Activated naive CD4-positive, alpha-beta T cell treated with anti-CD3 and anti-CD28 coated beads for 36 hours (primary cell): Measurements from ENCODE around the gene CHRND. TPM values are rescaled to one million over a fixed set of nuclear protein-coding genes. Genes with fewer than 3 reads are reported as not detected.

Experiments
- CTCF ChIA-PET: fragments of 350-600 bp; sonication (Branson Sonifier 250); formaldehyde crosslinking; loops from one replicate; lab custom pipeline; 2021; ENCODE audit warnings: antibody characterized with exemption; lab: Charles Lee
- DNase-seq: peaks from one replicate; pipeline ENCODE4 v3.0.0-alpha.2; 2020
- H3K27ac Mint-ChIP-seq: one replicate; pipeline ENCODE4 v1.8.0; 2021; ENCODE audit warnings: mild to moderate bottlenecking, mixed read lengths
- H3K27me3 Mint-ChIP-seq: one replicate; pipeline ENCODE4 v1.8.0; 2021; ENCODE audit warnings: low read depth, mixed read lengths
- H3K36me3 Mint-ChIP-seq: one replicate; pipeline ENCODE4 v1.8.0; 2021; ENCODE audit warnings: low read depth, mixed read lengths
- H3K4me1 Mint-ChIP-seq: one replicate; pipeline ENCODE4 v1.8.0; 2021; ENCODE audit warnings: low read depth, mixed read lengths
- H3K4me3 Mint-ChIP-seq: one replicate; pipeline ENCODE4 v1.8.0; 2021; ENCODE audit warnings: mild to moderate bottlenecking, moderate library complexity, mixed read lengths
- H3K9me3 Mint-ChIP-seq: one replicate; pipeline ENCODE4 v1.8.0; 2021; ENCODE audit warnings: mixed read lengths
- intact Hi-C: fragments of 100-400 bp; cut with micrococcal nuclease; formaldehyde crosslinking; loops from one replicate; pipeline ENCODE4 v1.15.1; 2023
- total RNA-seq, 2 experiments: library from RNA; stranded (reverse); gene quantifications; one replicate each; pipeline ENCODE4 v1.2.3, GENCODE V29; 2021

CHRND gene
- total RNA-seq, 2 experiments from 2014 or later = not detected

GRCh38 chr2:232535761-232536530 is 10.0 kb downstream of the CHRND start:
- CTCF ChIA-PET = interaction anchor here (1.0 kb wide), 1 partner anchor 89 kb away, joined by 4 read pairs; no protein-coding TSS in a partner anchor
- H3K27ac Mint-ChIP-seq = no peak overlapping the region
- intact Hi-C loops = no loop called here
- no peak overlapping the region for H3K4me3 Mint-ChIP-seq
- no peaks in the 10 kb centered on the region for H3K36me3 Mint-ChIP-seq
- H3K27me3 Mint-ChIP-seq = peaks cover 13% of the 10 kb centered on the region
- H3K4me1 Mint-ChIP-seq = no peaks in the 10 kb centered on the region
- H3K9me3 Mint-ChIP-seq = no peaks in the 10 kb centered on the region
- no peak for DNase-seq

DNA sequence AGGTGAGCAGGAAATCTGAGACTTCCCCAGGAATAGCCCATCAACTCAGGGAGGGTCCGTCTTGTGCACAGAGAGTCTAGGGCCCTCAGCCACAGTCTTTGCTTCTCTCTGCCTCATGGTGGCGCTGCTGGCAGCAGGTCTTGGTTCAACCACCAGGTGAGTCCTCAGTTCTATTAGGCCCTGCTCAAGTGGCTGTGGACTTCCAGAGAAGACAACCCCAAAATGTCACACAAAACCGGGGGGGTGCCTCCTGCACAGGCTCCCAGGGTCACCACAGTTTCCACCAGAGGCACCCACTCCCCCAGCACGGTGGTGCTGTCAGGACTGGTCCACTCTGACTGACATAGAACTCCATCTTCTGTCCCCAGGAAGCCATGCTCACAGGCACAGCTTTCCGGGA is 11.1 kb downstream of the CHRND start:
- Mint-ChIP-seq H3K36me3 (no peaks in the 10 kb centered on the region), H3K9me3 (no peaks in the 10 kb centered on the region), H3K4me1 (no peaks in the 10 kb centered on the region), H3K27ac (no peak overlapping the region), H3K27me3 (peaks cover 13% of the 10 kb centered on the region), H3K4me3 (no peak overlapping the region)
- CTCF ChIA-PET = interaction anchor here (1.0 to 1.2 kb wide), 2 partner anchors 12 to 90 kb away, joined by 3 to 4 read pairs; no protein-coding TSS in a partner anchor
- DNase-seq = peak; percentile 38
- intact Hi-C loops = no loop called here

DNA sequence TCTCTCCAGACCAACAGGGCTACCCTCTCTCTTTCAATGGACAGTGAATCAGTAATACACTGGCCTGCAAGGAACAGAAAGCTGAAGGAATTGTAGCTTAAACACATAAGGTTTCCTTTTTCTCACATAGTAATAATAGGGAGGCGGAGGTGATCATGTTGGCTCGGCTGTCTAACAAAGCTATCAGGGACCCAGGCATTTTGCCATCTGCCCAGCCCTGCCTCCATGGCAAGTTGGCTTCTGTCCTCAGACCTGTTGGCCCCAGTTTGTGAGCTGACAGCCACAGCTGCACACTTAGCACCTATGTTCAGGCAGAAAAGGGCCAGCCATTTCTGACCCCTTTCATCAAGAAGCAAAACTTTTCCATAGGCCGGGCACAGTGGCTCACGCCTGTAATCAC is 11.5 kb downstream of the CHRND start:
- intact Hi-C loops = no loop called here
- CTCF ChIA-PET = interaction anchor here (1.0 to 1.2 kb wide), 2 partner anchors 12 to 90 kb away, joined by 3 to 4 read pairs; no protein-coding TSS in a partner anchor
- H3K4me3 Mint-ChIP-seq = no peak overlapping the region
- peaks cover 13% of the 10 kb centered on the region for H3K27me3 Mint-ChIP-seq
- H3K4me1 Mint-ChIP-seq = no peaks in the 10 kb centered on the region
- H3K27ac Mint-ChIP-seq = no peak overlapping the region
- no peaks in the 10 kb centered on the region for H3K9me3 Mint-ChIP-seq
- no peaks in the 10 kb centered on the region for H3K36me3 Mint-ChIP-seq
- DNase-seq = no peak

- CTCF ChIA-PET = interaction anchor here (0.6 kb wide), 1 partner anchor 9 kb away, joined by 3 read pairs; no protein-coding TSS in a partner anchor
- Mint-ChIP-seq H3K27me3 (peaks cover 9% of the 10 kb centered on the region), H3K4me1 (no peaks in the 10 kb centered on the region), H3K9me3 (no peaks in the 10 kb centered on the region), H3K4me3 (no peak overlapping the region), H3K27ac (no peak overlapping the region), H3K36me3 (peaks cover 2% of the 10 kb centered on the region)
- intact Hi-C loops = no loop called here
- DNase-seq = no peak
These were observed 12.7 kb downstream of the CHRND start for GRCh38 chr2:232538671-232539070.

- no peaks in the 10 kb centered on the region for H3K4me1 Mint-ChIP-seq
- no peak within 1 kb of the TSS for H3K27ac Mint-ChIP-seq
- H3K9me3 Mint-ChIP-seq = no peaks in the 10 kb centered on the region
- CTCF ChIA-PET = no interaction called here
- H3K27me3 Mint-ChIP-seq = peaks cover 9% of the 10 kb centered on the region
- peaks cover 2% of the 10 kb centered on the region for H3K36me3 Mint-ChIP-seq
- no peak within 1 kb of the TSS for H3K4me3 Mint-ChIP-seq
- DNase-seq = no peak
- intact Hi-C loops = no loop called here
These were observed 13.6 kb downstream of the CHRND start, which contains the start of gene CHRNG for GRCh38 chr2:232539298-232540231. Gene CHRNG (plus strand): TSS chr2:232539692. CDS start chr2:232539748, 56 bp downstream.

DNA sequence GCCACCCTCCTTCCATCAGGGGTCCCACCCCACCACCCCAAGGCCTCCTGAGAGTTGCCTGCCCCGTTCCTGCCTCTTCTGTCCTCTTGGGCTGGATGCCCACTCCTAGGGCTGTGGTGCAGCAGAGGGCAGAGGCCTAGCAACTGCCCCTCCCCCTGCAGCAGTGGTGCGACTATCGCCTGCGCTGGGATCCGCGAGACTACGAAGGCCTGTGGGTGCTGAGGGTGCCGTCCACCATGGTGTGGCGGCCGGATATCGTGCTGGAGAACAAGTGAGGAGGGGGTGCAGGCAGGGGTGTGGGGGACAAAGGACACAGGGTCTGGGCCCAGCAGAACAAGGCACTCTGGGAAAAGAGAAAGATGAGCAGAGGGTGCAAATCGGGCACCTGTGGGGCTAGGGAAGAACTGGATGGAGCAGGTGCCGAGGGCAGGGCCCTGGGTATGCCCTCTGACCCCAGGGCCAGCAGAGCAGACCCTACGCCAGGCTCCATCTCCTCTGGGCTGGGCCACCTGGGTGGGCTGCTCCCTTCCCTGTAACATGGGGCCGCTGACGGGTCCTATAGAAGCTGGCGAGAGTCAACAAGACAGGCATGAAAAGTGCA is 14.6 kb downstream of the CHRND start:
- Mint-ChIP-seq H3K9me3 (no peaks in the 10 kb centered on the region), H3K27ac (no peak overlapping the region), H3K36me3 (peaks cover 4% of the 10 kb centered on the region), H3K4me3 (no peak overlapping the region), H3K4me1 (no peaks in the 10 kb centered on the region), H3K27me3 (peaks cover 9% of the 10 kb centered on the region)
- CTCF ChIA-PET = no interaction called here
- DNase-seq = no peak
- intact Hi-C loops = no loop called here

DNA sequence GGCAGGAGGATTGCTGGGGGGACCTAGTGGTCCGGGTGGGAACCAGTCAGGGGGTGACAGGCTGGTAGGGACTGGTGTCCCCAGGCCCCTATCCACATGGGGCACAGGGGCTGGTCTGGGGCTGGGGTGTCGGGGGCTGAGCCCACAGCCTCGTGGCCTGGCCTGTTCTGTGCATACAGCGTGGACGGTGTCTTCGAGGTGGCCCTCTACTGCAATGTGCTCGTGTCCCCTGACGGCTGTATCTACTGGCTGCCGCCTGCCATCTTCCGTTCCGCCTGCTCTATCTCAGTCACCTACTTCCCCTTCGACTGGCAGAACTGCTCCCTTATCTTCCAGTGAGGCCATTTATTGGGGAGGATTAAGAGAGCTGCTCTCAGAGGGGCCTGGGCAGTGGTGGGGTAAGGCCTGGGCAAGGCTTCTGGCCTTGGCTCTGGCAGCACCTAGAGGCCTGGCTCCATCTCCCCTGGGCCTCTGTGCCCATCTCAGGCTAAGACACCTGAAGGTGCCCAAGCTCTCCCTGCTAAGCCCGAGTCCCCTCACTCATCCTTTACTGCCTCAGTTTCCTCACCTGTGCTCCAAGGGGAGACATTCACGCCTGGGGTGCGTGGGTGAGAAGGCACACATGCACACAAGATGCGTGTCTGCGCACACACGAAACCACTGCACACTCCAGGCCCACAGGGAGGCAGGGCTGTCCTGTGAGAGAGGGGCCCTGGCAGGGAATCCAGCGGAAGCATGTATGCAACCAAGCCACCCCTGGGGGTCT is 15.4 kb downstream of the CHRND start:
- Mint-ChIP-seq H3K27ac (peak overlapping the region; percentile 41), H3K36me3 (peaks cover 5% of the 10 kb centered on the region), H3K9me3 (no peaks in the 10 kb centered on the region), H3K4me3 (no peak overlapping the region), H3K4me1 (peaks cover under 1% of the 10 kb centered on the region), H3K27me3 (peaks cover 9% of the 10 kb centered on the region)
- DNase-seq = no peak
- intact Hi-C loops = no loop called here
- CTCF ChIA-PET = no interaction called here

DNA sequence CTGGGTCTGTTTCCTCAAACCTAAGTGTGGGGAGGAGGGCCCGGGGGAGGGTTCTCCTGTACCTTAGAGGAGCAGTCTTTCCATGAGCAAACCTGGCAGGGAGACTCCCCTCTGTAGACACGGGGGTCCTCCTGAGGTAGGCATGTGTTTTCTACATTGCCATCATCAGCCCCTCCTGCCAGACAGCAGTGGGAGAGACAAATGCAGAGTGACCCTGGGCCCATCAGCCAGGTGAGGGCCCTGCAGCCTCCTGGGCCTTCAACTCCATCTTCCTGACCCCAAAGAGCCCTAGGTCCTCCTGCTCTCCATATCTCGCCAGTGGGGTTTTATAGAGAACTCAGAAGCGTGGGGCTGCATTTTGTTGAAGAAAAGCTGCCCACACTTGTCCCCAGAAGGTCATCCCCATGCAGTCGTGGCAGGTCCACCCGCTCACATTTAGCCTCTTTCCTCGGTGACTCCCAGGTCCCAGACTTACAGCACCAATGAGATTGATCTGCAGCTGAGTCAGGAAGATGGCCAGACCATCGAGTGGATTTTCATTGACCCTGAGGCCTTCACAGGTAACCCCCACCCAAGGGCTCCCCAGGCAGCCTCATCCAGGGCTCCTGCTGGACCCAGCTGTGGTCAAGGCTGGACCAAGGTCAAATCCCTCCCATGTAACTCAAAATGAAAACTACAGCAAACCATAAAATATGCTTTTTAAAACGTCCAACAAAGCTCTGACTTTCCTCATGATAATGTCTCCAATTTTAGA is 16.2 kb downstream of the CHRND start:
- no peak overlapping the region for H3K4me3 Mint-ChIP-seq
- intact Hi-C loops = no loop called here
- peaks cover 7% of the 10 kb centered on the region for H3K27me3 Mint-ChIP-seq
- H3K4me1 Mint-ChIP-seq = peaks cover 4% of the 10 kb centered on the region
- no peaks in the 10 kb centered on the region for H3K9me3 Mint-ChIP-seq
- CTCF ChIA-PET = no interaction called here
- H3K27ac Mint-ChIP-seq = no peak overlapping the region
- H3K36me3 Mint-ChIP-seq = peaks cover 10% of the 10 kb centered on the region
- no peak for DNase-seq

DNA sequence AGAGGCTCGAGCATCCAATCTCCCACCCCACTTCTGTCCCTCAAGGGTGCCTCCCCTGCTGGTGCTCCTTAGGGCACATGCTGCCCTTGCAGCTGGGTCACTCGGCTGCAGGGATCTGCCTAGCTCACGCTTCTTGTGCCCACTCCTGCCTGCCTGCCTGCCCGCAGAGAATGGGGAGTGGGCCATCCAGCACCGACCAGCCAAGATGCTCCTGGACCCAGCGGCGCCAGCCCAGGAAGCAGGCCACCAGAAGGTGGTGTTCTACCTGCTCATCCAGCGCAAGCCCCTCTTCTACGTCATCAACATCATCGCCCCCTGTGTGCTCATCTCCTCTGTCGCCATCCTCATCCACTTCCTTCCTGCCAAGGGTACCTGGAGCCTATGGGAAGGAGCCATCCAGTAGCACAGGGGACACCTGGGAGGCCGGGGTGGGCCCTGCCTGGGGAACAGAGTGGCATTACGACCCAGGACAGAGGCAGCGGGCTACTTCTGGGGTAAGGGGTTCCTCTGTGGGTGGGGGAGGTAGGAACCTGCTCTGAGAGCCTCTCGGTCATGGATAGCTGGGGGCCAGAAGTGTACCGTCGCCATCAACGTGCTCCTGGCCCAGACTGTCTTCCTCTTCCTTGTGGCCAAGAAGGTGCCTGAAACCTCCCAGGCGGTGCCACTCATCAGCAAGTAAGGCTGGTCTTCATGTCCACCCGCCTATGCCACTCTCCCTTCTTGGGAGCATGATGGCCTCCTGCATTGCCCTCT is 16.9 kb downstream of the CHRND start:
- Mint-ChIP-seq H3K4me1 (peaks cover 10% of the 10 kb centered on the region), H3K36me3 (peaks cover 17% of the 10 kb centered on the region), H3K27me3 (peaks cover 4% of the 10 kb centered on the region), H3K4me3 (no peak overlapping the region), H3K27ac (no peak overlapping the region), H3K9me3 (no peaks in the 10 kb centered on the region)
- DNase-seq = no peak
- CTCF ChIA-PET = no interaction called here
- intact Hi-C loops = no loop called here

GRCh38 chr2:232543491-232543890 is 17.5 kb downstream of the CHRND start:
- intact Hi-C loops = no loop called here
- no peaks in the 10 kb centered on the region for H3K27me3 Mint-ChIP-seq
- H3K4me3 Mint-ChIP-seq = no peak overlapping the region
- no peak for DNase-seq
- peaks cover 16% of the 10 kb centered on the region for H3K4me1 Mint-ChIP-seq
- peaks cover 23% of the 10 kb centered on the region for H3K36me3 Mint-ChIP-seq
- peaks cover 3% of the 10 kb centered on the region for H3K9me3 Mint-ChIP-seq
- CTCF ChIA-PET = no interaction called here
- H3K27ac Mint-ChIP-seq = no peak overlapping the region
